GM18873 (cell line): ENCODE measurements around the gene CTDSP1.
A peak's percentile ranks its signal among the peaks of the same experiment; 100 is the strongest.

Experiments
- ATAC-seq: cut with Tn5 transposase; IDR thresholded peaks from one replicate; pipeline ENCODE4 v1.9.1; 2021; ENCODE audit warnings: mild to moderate bottlenecking, moderate library complexity, moderate number of reproducible peaks; ENCODE audit not compliant: unreplicated experiment, low FRiP score

The CTDSP1 gene

GRCh38 chr2:218382785-218383184 is 16.9 kb upstream of the CTDSP1 start:
- no peak for ATAC-seq

- no peak for ATAC-seq
Observed at GRCh38 chr2:218383892-218384519, 15.7 kb upstream of the CTDSP1 start.

- ATAC-seq, result no peak
Observed at GRCh38 chr2:218384975-218385374, 14.7 kb upstream of the CTDSP1 start.

GRCh38 chr2:218386505-218387368 is 12.9 kb upstream of the CTDSP1 start:
- ATAC-seq, result no peak

- ATAC-seq, result no peak
Observed at GRCh38 chr2:218387369-218388194, 12.1 kb upstream of the CTDSP1 start.

- no peak for ATAC-seq
Observed at GRCh38 chr2:218389333-218390150, 10.1 kb upstream of the CTDSP1 start.

- no peak for ATAC-seq
Observed at GRCh38 chr2:218391202-218391601, 8.5 kb upstream of the CTDSP1 start.

GRCh38 chr2:218392459-218392858 is 7.2 kb upstream of the CTDSP1 start:
- no peak for ATAC-seq

GRCh38 chr2:218392891-218393462 is 6.7 kb upstream of the CTDSP1 start:
- no peak for ATAC-seq

GRCh38 chr2:218393750-218394290 is 5.8 kb upstream of the CTDSP1 start:
- no peak for ATAC-seq

- no peak for ATAC-seq
Observed at GRCh38 chr2:218394298-218395089, 5.2 kb upstream of the CTDSP1 start.

- no peak for ATAC-seq
Observed at GRCh38 chr2:218395090-218395444, 4.6 kb upstream of the CTDSP1 start.

- no peak for ATAC-seq
Observed at GRCh38 chr2:218395456-218395825, 4.2 kb upstream of the CTDSP1 start.

- ATAC-seq, result peak; percentile 42
Observed at GRCh38 chr2:218395826-218396687, 3.6 kb upstream of the CTDSP1 start.

- no peak for ATAC-seq
Observed at GRCh38 chr2:218396688-218397462, 2.8 kb upstream of the CTDSP1 start.

- no peak for ATAC-seq
Observed at GRCh38 chr2:218397463-218397819, 2.2 kb upstream of the CTDSP1 start.

GRCh38 chr2:218397820-218398436 is 1.7 kb upstream of the CTDSP1 start:
- no peak for ATAC-seq
